Tibial nerve (tissue), 4 donors: Measurements from ENCODE around the gene SAP30BP.

Source experiments
- CTCF ChIP-seq, 5 experiments: fragments of 200-600 bp in 3 of 5; fragments of 450-650 bp in 2 of 5; sonication (generic) in 3 of 5; IDR thresholded peaks; one replicate each; pipeline ENCODE4 v1.5.1; 2016 to 2019; ENCODE audit warnings: antibody characterized with exemption in 5 of 5, mild to moderate bottlenecking in 3 of 5, moderate library complexity in 2 of 5
- EP300 ChIP-seq, 2 donors: sonication (generic); formaldehyde crosslinking; IDR thresholded peaks; one replicate each; pipeline ENCODE4 v1.6.1; 2017; ENCODE audit warnings: antibody characterized with exemption in 2 of 2, mild to moderate bottlenecking in 1 of 2

DNA sequence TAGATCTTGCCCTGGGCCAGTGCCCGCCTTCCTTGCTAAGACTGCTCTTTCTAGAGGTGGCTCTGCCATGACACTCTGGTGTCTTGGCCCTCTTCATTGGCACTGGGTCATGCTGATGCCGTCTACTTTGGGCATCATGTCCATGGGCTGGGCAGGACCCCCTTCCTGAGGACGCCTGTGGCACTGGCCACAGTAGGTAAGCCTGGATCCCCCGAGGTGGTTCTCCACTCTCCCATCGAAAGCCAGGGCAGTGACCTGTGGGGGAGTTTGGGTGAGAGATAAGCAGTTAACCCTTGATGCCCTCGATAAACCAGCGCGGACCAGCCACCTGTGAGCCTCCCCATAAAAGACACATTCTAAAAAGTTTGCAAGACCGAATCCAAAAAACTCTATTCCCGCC is 34.1 kb downstream of the SAP30BP start:
- TF ChIP-seq CTCF (IDR thresholded peaks at IDR 0.05) (no peak), EP300 (IDR thresholded peaks at IDR 0.05) (no peak)
